Activated CD8-positive, alpha-beta memory T cell treated with anti-CD3 and anti-CD28 coated beads, Interleukin-2, amount 50 U/mL, for 24 hours (primary cell): ENCODE data around the gene CLDN7.

ENCODE experiments used
- DNase-seq: peaks from one replicate; pipeline ENCODE4 v3.0.0-alpha.2; 2020; ENCODE audit errors: extremely low read depth

Gene CLDN7

GRCh38 chr17:7262192-7262934 is at the start of gene CLDN7:
TSS of gene CLDN7 (minus strand) at chr17:7262478. CDS start at chr17:7262043, 435 bp downstream.
- no peak for DNase-seq

- no peak for DNase-seq
Measured at GRCh38 chr17:7311110-7311705, 48.9 kb upstream of the CLDN7 start.

GRCh38 chr17:7309628-7310027 is 47.4 kb upstream of the CLDN7 start:
- no peak for DNase-seq

- peak; percentile 71 for DNase-seq
Measured at GRCh38 chr17:7308625-7309433, 46.6 kb upstream of the CLDN7 start.

- DNase-seq, result no peak
Measured at GRCh38 chr17:7307686-7308624, 45.7 kb upstream of the CLDN7 start.

GRCh38 chr17:7306911-7307685 is 44.8 kb upstream of the CLDN7 start, which contains the start of gene EIF5A:
TSS of gene EIF5A (plus strand) at chr17:7307628. CDS start at chr17:7309636, 2,008 bp downstream.
- DNase-seq, result peak; percentile 100

- no peak for DNase-seq
Measured at GRCh38 chr17:7304179-7304578, 41.9 kb upstream of the CLDN7 start.

- no peak for DNase-seq
Measured at GRCh38 chr17:7296189-7296861, 34.0 kb upstream of the CLDN7 start.

GRCh38 chr17:7295230-7296180 is 33.2 kb upstream of the CLDN7 start:
- no peak for DNase-seq

GRCh38 chr17:7294614-7295153 is 32.4 kb upstream of the CLDN7 start, which contains the start of gene YBX2:
TSS of gene YBX2 (minus strand) at chr17:7294639. CDS start at chr17:7294500, 139 bp downstream.
- peak; percentile 34 for DNase-seq

GRCh38 chr17:7293816-7294613 is 31.7 kb upstream of the CLDN7 start:
- no peak for DNase-seq

- DNase-seq, result no peak
Measured at GRCh38 chr17:7293159-7293558, 30.9 kb upstream of the CLDN7 start.

GRCh38 chr17:7292729-7293128 is 30.5 kb upstream of the CLDN7 start:
- DNase-seq, result no peak

- no peak for DNase-seq
Measured at GRCh38 chr17:7292194-7292593, 29.9 kb upstream of the CLDN7 start.

GRCh38 chr17:7290685-7291084 is 28.4 kb upstream of the CLDN7 start:
- DNase-seq, result no peak

- no peak for DNase-seq
Measured at GRCh38 chr17:7290166-7290565, 27.9 kb upstream of the CLDN7 start.

GRCh38 chr17:7289256-7290032 is 27.2 kb upstream of the CLDN7 start:
- no peak for DNase-seq
